ENCODE results near the gene AFMID. TPM values are rescaled to one million over a fixed set of nuclear protein-coding genes. Genes with fewer than 3 reads are reported as not detected.
"Not testable (repeated sequence)": the region's sequence is repeated elsewhere in the genome, so short reads cannot be mapped to it uniquely, and the experiment has no call there.

Gene AFMID, protein sequence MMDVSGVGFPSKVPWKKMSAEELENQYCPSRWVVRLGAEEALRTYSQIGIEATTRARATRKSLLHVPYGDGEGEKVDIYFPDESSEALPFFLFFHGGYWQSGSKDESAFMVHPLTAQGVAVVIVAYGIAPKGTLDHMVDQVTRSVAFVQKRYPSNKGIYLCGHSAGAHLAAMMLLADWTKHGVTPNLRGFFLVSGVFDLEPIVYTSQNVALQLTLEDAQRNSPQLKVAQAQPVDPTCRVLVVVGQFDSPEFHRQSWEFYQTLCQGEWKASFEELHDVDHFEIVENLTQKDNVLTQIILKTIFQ
- total RNA-seq = 10 to 100 TPM; 33.7 to 82.4 (median 60.4) TPM

DNA sequence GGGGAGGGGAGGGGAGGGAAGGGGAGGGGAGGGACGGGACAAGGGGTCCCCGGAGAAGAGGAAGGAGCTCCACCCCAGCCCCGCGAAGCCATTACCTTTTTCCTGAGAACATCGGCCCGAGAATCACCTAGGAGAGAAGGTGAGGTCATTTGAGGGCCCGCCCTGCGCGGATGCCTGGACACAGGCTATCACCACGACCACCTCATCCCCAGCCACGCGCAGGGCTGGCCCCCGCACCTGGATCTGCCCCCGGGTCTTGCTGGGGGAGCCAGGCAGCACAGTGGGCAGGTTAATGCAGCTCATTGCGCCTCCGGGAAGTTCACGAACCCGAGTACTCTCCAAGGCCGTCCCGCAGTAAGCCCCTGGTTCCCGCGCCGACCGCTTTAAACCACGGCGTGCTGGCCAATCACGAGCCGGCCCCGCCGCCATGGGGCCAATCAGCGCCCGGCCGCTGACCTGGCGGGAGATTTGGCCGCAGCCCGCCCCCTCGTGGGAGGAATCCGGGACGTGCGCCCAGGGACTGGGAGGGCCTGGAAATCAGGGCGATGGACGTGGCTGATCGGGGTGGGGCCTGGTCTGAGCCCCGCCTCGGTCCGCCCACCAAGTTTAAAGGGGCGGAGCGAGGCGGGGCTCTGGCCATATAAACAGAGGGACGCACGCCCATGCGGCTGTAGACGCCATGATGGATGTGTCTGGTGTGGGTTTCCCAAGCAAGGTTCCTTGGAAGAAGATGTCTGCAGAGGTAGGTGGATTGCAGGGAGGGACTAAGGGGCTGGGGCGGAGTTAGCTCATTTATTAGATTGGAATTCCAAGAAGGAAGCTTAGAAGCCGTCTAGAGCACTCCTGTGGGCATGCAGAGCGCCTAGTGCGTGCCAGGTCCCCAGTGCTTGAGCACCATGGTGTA, at the start of gene AFMID, which contains the start of gene TK1:
AFMID (plus strand) TSS at position 671 of the 904 bp plus-strand sequence; CDS start at position 680, 9 bp downstream.
TK1 (minus strand) TSS at position 361 of the 904 bp plus-strand sequence; CDS start at position 303, 58 bp downstream.
- peak; percentile 99 for DNase-seq
- peaks cover 8 to 46% (median 32%) of the 10 kb centered on the region in 4 donors for H3K4me1 ChIP-seq
- H3K9me3 ChIP-seq = no peaks in the 10 kb centered on the region
- H3K4me3 ChIP-seq = peak within 1 kb of the TSS; percentile 32 to 47 (median 42)
- TF ChIP-seq, protein P1, sequence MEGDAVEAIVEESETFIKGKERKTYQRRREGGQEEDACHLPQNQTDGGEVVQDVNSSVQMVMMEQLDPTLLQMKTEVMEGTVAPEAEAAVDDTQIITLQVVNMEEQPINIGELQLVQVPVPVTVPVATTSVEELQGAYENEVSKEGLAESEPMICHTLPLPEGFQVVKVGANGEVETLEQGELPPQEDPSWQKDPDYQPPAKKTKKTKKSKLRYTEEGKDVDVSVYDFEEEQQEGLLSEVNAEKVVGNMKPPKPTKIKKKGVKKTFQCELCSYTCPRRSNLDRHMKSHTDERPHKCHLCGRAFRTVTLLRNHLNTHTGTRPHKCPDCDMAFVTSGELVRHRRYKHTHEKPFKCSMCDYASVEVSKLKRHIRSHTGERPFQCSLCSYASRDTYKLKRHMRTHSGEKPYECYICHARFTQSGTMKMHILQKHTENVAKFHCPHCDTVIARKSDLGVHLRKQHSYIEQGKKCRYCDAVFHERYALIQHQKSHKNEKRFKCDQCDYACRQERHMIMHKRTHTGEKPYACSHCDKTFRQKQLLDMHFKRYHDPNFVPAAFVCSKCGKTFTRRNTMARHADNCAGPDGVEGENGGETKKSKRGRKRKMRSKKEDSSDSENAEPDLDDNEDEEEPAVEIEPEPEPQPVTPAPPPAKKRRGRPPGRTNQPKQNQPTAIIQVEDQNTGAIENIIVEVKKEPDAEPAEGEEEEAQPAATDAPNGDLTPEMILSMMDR (IDR thresholded peaks at IDR 0.05) = peak; percentile 73 to 96 (median 82)
- TF ChIP-seq EP300 (IDR thresholded peaks at IDR 0.05; ENCODE audit: low read depth) = no peak
- peak; percentile 65 to 86 (median 78) for TF ChIP-seq POLR2AphosphoS5 (IDR thresholded peaks at IDR 0.05)
- TF ChIP-seq POLR2A (IDR thresholded peaks at IDR 0.05) = peak; percentile 72
- peak within 1 kb of the TSS; percentile 80 to 86 (median 84) for H3K27ac ChIP-seq
- WGBS, 2 donors (ENCODE audit: low coverage in 1 of 2) = 5% methylated on average over 12 to 41 of the region's 57 CpGs
- intact Hi-C loops (cut with DNase I; ENCODE audit: low total_unique reads) (no loop called here), in situ Hi-C loops (cut with MboI; ENCODE audit: low pct_ligation_motif_present in 1 of 4, low pct_unique_long_range_greater_than_20kb in 1 of 4, low sequenced_read_pairs in 3 of 4) (no loop called here)
- H3K27me3 ChIP-seq = no peaks in the 10 kb centered on the region
- H3K36me3 ChIP-seq = peaks cover 0 to 3% (median 0%) of the 10 kb centered on the region in 4 donors

DNA sequence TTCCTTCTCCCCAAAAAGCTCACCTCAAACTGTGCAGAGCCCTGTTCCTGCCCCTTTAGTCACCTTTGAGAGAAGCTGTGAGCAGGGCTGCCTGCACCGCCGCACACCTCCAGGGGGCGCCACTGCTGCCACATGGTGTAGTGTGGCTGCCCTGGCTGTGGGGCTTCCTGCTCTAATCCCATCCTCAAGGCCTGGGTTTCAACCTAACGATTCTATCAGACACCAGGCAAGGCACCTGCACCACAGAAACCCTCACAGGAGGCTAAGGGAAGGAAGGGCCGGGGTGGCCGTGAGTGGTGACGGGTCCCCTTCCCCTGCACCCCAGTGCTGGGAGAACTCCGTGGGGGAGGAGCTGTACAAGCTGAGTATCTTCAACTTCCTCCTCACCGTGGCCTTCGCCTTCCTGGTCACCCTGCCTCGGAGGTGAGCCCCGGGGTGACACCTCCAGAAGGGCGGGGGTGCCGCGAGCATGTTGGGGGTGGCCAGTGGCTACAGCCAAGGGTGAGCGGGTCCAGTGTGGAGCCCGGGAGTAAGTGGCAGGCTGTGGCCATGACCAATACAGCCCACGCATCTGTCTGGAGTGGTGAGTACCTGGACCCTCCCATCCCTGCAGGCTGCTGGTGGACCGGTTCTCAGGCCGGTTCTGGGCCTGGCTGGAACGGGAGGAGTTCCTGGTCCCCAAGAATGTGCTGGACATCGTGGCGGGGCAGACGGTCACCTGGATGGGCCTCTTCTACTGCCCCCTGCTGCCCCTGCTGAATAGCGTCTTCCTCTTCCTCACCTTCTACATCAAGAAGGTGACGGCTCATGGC, 49.6 kb upstream of the AFMID start:
- intact Hi-C loops (cut with DNase I; ENCODE audit: low total_unique reads) (no loop called here), in situ Hi-C loops (cut with MboI; ENCODE audit: low pct_ligation_motif_present in 1 of 4, low pct_unique_long_range_greater_than_20kb in 1 of 4, low sequenced_read_pairs in 3 of 4) (no loop called here)
- TF ChIP-seq EP300 (IDR thresholded peaks at IDR 0.05; ENCODE audit: low read depth) = no peak
- no peak for TF ChIP-seq POLR2A (IDR thresholded peaks at IDR 0.05)
- TF ChIP-seq, protein P1 (IDR thresholded peaks at IDR 0.05) = peak in 3 of 5 experiments; percentile 12 to 23 (median 19)
- TF ChIP-seq POLR2AphosphoS5 (IDR thresholded peaks at IDR 0.05) = no peak
- WGBS, 2 donors (ENCODE audit: low coverage in 1 of 2) = 61% methylated on average over 17 of the region's 26 CpGs; no CpG with 5 or more reads in 1 of the 2 donors
- Histone ChIP-seq H3K9me3 (no peaks in the 10 kb centered on the region), H3K27ac (no peak overlapping the region), H3K4me3 (no peak overlapping the region), H3K4me1 (peaks cover 0 to 39% (median 21%) of the 10 kb centered on the region in 4 donors), H3K36me3 (no peaks in the 10 kb centered on the region), H3K27me3 (no peaks in the 10 kb centered on the region)
- DNase-seq = peak; percentile 32

DNA sequence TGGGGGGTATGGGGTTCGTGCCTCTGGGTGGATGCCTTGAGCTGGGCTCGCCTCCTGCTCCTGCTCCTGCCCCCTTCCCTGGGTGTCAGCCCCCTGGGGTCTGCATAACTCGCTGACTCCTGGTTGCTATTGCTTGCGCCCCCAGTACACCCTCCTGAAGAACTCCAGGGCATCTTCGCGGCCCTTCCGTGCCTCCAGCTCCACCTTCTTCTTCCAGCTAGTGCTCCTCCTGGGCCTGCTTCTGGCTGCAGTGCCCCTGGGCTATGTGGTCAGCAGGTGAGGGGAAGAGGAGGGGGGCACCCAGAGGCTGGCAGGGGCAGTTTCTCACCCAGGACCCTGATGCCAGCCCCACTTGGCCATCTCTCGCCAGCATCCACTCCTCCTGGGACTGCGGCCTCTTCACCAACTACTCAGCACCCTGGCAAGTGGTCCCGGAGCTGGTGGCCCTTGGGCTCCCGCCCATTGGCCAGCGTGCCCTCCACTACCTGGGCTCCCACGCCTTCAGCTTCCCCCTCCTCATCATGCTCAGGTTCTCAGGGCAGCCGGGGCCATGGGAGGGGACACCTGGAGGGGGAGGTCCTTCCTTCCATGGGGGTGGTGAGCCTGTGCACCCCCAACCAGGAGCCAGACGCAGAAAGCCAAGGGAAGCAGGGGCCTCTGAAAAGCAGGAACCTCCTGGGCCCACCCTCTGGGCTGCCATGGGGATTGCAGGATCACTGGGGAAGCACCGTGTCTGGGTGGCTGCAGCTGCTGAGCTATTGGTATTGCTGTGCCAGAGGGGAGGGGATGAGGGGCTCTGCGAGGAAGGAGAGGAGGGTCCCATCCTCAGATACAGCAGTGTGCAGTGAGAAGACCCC, 48.7 kb upstream of the AFMID start:
- no peak for DNase-seq
- no peaks in the 10 kb centered on the region for H3K9me3 ChIP-seq
- TF ChIP-seq EP300 (IDR thresholded peaks at IDR 0.05; ENCODE audit: low read depth) = no peak
- TF ChIP-seq, protein P1 (IDR thresholded peaks at IDR 0.05) = no peak
- no peak for TF ChIP-seq POLR2A (IDR thresholded peaks at IDR 0.05)
- TF ChIP-seq POLR2AphosphoS5 (IDR thresholded peaks at IDR 0.05) = no peak
- peaks cover 0 to 37% (median 21%) of the 10 kb centered on the region in 4 donors for H3K4me1 ChIP-seq
- intact Hi-C loops (cut with DNase I; ENCODE audit: low total_unique reads) (no loop called here), in situ Hi-C loops (cut with MboI; ENCODE audit: low pct_ligation_motif_present in 1 of 4, low pct_unique_long_range_greater_than_20kb in 1 of 4, low sequenced_read_pairs in 3 of 4) (no loop called here)
- H3K4me3 ChIP-seq = no peak overlapping the region
- no peaks in the 10 kb centered on the region for H3K36me3 ChIP-seq
- no peaks in the 10 kb centered on the region for H3K27me3 ChIP-seq
- no peak overlapping the region for H3K27ac ChIP-seq
- 87% methylated on average over 16 of the region's 17 CpGs; no CpG with 5 or more reads in 1 of the 2 donors for WGBS, 2 donors (ENCODE audit: low coverage in 1 of 2)

DNA sequence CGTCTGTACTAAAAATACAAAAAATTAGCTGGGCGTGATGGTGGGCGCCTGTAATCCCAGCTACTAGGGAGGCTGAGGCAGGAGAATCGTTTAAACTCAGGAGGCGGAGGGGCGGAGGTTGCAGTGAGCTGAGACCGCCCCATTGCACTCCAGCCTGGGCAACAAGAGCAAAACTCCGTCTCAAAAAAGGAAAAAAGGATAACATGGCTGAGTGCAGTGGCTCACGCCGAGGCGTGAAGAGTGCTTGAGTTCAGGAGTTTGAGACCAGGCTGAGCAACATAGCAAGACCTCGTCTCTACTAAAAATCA, 47.3 kb upstream of the AFMID start:
- DNase-seq; intact Hi-C loops (cut with DNase I; ENCODE audit: low total_unique reads); H3K4me3 ChIP-seq; H3K27me3 ChIP-seq; in situ Hi-C loops (cut with MboI; ENCODE audit: low pct_ligation_motif_present in 1 of 4, low pct_unique_long_range_greater_than_20kb in 1 of 4, low sequenced_read_pairs in 3 of 4); H3K36me3 ChIP-seq; H3K9me3 ChIP-seq: not testable (repeated sequence)
- Histone ChIP-seq H3K4me1 (peaks cover 12 to 51% (median 35%) of the 10 kb centered on the region in 4 donors), H3K27ac (peak overlapping the region; percentile 44 to 79 (median 62))
- WGBS, 2 donors (ENCODE audit: low coverage in 1 of 2) = 71 to 80% methylated on average over 3 to 12 of the region's 12 CpGs
